NCI-H1105 treated with DMSO at 0.1 percent for 48 hours (cell line): ENCODE measurements around the gene SETD2.

Experiments
- DNase-seq: peaks from one replicate; lab custom pipeline; 2025; lab: John Stamatoyannopoulos, UW

SETD2 gene

DNA sequence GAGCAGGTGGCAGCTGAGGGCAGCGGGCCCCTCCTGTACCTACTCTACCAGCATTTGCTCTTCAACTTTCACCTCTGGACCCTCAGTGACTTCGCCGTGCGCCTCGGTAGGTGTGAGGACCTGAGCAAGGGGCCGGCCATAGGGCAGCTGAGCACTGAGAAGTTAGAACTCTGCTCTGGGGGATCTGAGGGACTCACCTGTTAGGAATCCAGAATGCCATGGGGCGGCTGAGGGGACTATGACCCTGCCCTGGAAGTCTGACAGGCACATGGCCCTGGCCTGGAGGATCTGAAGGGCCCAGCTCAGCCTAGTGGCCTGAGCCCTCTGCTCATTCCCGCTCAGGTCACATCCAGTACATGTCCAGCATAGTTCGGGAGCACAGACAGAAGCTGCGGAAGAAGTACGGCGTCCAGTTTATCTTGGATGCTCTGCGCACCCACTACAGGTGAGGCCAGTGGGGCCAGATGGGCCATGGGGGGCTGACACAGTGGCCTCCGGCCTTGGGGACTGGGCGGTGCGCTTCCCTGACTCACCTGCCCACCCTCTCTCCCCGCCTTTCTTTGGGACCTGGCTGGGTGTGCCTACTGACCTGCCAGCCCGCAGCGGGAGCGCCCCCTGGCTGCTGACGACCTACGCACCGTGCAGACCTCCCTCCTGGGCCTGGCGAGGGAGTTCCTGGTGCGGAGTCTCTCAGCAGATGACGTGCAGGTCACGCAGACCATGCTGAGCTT, 165.6 kb downstream of the SETD2 start:
- no peak for DNase-seq

DNA sequence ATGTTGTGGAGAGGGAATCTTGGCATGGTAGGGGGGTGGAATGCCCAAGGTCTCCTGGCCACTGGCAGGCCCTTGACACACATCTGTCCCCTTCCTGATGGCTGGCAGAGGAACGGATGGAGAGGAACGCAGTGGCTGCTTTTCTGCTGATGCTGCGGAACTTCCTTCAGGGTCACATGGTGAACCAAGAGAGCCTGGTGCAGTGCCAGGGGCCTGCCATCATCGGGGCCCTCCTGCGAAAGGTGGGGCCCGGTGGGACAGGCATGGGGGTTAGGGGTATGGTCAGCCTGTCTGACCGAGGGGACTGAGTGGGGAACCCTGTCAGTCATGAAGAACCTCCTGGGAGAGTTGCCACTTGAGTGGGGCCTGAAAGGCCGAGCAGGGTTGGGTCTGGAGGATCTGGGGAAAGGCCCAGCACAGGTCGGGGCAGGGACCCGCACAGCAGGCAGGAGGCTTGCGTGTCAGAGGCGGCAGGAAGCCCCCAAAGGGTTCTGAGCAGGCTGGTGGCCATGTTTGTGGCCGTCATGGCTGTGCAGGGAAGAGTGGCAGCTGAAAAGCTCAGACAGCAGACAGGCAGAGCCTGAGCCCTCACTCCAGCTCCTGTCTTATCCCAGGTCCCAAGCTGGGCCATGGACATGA, 166.3 kb downstream of the SETD2 start:
- no peak for DNase-seq

DNA sequence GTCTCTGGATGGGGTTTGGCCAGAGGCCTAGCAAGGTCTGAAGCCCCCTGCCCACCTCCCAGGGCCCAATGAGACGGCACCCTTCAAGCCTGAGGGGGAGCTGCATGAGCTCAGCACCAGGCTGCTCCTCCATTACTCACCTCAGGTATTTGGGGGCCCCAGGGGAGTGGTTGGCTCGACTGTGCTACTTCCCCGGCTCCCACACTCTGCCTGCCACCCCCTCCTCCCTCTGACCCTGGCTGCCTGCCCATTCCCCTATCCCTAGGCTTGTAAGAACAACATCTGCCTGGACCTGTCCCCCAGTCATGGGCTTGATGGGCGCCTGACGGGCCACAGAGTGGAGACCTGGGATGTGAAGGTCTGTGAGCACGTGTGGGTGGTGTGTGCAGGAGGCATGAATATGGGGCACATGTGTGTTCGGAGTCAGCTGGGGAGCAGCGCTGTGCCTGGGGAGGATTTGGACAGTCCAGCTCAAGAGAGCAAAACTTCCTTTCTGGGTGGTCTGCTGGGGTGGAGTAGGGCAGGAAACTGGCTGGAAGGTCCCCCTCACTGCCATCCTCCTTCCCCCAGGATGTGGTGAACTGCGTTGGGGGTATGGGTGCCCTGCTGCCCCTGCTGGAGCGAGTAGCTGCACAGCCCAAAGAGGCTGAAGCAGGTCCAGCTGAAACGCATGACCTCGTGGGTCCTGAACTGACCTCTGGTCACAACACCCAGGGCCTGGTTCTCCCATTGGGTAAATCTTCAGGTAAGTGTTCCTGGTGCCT, 167.0 kb downstream of the SETD2 start:
- DNase-seq = no peak

DNA sequence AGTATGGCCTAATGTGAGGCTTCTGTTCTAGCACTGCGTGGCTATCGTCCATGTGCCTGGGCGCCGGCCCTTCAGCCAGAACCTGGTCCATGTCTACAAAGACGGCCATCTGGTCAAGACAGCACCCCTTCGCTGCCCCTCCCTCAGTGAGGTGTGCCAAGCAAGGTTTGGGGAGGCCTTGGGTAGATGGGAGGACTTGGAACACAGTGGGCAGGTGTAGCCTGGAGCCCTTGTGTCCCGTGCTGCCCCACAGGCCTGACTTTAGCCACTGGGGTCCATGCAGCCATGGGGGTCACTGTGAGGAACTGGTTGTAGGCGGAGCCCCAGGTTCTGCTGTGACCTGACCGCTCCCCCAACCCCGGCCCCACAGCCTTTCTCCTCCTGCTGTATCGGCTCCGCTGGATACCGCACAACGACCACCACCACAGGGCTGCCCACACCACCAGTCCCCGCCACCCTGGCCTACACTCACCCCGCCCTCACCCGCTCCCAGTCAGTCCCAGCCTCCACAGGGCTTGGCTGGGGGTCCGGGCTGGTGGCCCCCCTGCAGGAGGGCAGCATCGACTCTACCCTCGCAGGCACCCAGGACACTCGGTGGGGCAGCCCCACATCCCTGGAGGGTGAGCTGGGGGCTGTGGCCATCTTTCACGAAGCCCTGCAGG, 167.9 kb downstream of the SETD2 start:
- DNase-seq = no peak

DNA sequence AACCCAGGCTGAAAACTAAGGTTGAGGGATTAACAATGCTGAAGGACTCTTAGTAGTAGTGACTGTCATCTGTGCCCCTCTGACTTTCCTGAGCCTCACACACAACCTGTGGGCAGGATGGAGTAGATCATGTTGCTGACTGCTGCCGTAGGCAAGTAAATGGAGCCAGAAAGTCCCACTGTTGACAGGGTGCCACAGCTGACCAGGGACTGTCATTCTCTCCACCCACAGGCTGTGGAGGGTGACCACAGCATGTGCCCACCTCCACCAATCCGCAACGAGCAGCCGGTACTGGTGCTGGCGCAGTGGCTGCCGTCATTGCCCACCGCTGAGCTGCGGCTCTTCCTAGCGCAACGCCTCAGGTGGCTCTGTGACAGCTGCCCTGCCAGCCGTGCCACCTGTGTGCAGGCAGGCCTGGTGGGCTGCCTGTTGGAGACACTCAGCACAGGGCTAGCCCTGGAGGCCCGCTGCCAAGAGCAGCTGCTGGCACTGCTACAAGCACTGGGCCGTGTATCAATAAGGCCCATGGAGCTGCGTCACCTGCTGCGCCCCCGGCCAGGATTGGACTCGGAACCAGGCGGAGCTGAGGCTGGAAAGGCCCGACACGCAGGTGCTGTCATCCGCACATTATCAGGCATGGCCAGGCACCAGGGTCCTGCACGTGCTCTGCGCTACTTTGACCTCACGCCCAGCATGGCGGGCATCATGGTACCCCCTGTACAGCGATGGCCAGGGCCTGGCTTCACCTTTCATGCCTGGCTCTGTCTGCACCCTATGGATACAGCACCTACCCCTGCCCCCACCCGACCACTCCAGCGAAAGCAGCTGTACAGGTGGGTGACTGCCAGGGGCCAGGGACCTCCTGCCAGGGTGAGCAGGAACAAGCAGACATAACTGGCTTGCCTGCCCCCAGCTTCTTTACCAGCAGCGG, 168.8 kb downstream of the SETD2 start:
- DNase-seq = no peak

DNA sequence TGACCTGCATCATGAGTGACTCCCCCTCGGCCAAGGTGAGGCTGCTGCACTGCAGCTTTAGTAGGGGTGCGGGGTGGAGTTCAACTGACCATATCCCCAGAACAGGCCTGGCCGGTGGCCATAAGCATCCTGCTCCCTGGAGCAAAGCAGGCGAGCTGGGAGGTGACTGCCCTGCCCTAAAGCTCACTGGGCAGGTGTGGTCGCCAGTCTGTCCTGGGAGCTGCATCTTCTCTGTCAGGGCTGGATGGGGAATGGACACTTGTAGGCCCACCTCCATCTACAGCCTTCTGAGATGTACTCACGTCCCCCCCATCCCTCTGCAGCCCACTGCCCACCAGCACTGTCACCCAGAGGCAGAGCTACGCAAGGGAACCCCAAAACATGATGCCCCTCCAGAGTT, 169.9 kb downstream of the SETD2 start:
- DNase-seq = no peak

DNA sequence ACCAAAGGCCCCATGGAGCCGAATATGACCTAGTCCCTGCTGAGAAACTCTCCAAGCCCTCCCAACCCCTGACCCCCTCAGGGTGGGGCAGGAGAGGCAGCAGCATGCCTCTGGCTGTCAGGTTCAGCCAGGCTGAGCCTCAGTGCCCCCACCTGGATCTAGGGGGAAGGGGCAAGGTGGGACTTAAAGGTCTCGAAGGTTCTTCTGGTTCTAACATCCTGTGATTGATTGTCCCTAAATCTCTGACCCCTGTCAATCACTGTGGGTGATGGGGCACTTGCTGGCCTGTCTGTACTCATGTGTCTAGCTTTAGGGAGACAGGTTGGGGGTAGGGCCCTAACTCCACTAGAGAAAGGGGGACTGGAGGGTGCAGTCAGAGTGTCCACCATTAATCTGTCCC, 170.6 kb downstream of the SETD2 start:
- no peak for DNase-seq

DNA sequence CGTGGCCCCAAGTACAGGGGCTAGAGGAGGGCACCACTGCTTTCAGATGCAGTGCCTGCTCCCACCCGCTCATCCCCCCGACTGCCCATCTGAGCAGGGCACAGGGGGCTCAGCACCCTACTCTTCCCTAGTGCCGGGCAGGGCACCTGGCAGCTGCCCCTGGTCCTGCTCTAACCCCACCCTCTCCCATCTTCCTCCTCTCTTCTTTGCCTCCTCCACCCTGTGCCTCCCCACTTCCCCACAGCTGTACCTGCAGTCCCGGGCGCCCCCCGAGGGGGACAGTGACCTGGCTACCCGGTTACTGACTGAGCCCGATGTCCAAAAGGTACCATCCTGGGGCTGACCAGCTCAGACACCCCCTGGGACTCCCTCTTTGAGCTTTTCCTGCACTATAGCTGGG, 171.7 kb downstream of the SETD2 start:
- no peak for DNase-seq

DNA sequence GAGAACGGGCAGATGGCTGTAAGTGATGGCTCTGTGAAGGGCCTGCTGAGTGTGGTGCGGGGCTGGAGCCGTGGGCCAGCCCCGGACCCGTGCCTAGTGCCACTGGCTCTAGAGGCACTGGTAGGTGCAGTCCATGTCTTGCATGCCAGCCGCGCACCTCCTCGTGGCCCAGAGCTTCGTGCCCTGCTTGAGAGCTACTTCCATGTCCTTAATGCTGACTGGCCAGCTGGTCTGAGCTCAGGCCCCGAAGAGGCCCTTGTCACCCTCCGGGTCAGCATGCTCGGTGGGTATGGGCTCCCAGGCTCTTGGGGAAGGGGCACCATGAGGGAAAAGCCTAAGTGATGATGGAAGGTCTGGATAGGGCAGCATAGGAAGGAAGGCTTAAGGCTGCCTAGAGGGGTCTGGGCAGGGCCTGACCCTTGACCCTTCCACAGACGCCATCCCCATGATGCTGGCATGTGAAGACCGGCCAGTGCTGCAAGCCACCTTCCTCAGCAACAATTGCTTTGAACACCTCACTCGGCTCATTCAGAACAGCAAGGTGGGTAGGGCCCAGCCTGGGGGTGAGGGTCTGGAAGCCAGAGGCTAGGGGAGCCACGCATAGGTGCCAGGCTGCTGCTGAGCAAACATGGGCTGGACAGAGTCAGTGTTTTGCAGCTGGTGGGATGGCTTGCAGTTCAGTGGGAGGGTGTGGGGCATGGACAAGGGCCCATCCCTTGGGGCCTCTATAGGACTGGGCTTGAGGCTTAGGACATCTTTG, 172.3 kb downstream of the SETD2 start:
- no peak for DNase-seq

DNA sequence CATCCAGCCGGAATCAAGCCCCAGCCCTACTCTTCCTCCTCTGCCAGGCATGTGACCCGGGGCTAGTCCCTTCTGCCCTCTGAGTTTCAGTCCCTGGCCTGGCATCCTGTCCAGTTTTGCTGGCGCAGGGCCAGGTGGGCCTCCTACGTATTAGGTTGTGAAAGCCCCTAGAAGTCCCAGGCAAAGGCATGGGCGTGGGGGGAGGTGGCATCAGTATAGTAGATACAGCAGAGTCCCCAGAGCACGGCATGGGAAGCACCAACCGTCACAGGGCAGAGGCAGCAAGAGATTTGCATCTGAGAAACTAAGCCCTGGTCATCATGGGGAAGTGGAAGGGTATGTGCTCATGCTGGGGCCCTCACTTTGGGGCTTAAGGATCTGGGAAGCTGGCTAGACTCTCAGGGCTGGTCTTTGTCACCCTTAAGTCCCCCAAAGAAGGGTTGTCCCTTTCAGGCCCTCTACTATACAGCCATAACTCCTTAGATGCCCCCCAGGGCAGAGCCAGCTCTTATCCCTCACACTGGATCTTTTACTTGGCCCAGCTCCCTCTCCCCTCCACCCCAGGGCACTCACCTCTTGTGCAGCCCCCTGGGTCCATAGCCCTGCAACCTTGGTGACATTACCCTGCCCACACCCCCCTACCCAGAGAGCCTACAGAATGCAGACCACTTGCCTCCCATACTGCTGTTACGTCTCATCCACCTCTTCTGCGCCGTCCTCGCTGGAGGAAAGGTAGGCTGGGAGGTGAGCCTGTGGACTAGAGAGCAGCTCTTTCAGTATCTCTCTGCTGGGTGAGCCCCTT, 173.1 kb downstream of the SETD2 start:
- no peak for DNase-seq

DNA sequence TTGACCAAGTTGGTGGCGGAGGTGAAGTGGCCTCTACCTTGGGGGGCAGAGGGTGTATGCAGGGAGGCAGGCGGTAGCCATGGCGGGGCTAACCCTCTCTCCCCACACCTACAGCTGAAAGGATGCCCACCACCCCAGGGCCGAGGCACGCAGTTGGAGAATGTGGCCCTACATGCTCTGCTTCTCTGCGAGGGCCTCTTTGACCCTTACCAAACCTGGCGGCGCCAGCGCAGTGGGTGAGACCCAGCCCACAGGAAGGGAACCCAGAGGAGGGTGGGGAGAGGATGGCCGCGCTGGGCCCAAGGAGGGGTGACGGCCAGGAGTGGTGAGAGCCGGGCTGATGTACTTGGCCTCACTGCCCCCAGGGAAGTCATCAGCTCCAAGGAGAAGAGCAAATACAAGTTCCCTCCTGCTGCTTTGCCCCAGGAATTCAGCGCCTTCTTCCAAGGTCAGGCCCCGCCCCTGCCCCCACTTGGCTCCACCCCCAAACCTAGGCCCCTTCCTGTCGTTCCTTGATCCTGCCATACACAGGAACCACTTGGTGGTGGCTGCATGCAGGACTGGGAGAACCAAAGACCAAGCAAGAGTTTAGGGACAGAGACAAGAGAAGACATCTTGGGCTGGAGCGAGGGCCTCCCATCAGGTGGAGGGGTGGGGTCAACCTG, 174.6 kb downstream of the SETD2 start:
- no peak for DNase-seq

DNA sequence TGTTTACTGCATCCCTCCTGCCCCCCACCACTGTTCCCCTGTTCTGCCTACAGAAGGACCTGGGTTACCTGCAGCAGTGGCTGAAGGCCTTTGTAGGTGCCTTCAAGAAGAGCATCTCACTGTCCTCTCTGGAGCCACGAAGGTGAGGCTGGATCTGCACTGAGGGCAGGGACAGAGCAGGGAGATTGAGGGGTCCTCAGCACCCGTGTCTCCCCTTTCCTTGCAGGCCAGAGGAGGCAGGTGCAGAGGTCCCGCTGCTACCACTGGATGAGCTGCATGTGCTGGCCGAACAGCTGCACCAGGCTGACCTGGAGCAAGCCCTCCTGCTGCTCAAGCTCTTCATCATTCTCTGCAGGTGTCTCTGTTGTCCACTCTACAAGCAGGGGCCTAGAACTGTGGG, 175.3 kb downstream of the SETD2 start:
- no peak for DNase-seq

DNA sequence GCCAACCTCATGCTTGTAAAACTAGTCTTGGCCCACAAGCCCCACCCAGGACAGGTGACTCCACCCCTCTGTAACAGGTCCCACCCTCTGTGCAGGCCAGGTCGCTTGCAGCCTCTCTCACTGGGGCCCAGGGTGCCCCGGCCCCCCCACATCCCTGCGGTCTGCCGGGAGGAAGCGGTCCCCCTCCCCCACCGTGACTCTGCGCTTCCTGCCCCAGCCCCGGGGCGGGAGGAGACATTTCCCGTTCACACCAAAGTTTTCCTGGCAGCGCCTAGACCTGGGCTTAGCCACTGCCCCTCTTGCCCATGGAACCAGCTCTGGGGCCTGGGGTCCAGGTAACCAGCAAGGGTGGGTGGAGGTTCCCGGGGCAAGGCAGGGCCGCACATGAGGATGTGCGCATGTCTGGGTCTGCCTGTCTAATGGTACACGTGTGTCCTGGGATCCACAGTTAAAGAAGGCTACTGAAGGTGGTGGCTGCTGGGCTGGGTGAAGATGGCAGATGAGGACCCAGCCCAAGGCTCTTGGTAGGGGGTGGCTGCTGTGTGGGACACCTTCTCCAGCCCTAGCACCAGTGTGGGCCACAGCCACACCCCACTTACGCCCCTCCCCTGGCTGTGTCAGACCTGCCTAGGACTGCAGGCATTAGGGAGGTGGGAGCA, 176.0 kb downstream of the SETD2 start:
- no peak for DNase-seq

DNA sequence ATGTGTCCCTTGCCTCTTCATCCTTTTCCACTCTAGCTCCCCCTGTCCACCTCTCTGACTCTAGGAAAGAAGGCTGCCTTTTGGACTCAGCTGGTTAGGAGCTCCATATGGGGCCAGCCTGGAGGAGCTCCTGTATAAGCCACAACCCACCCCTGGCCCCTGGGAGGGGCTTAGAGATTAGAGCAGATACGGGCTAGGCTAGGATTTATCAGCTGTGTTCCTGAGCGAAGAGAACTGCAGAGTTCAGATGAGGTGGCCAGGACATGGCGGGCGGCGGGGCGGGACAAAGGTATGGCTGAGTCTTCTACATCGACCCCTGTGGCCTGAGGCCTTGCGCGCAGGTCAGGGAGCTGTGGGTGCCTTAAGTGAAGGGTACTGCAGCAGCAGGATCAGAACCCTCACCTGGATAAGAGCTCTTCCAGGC, 176.6 kb downstream of the SETD2 start:
- DNase-seq = no peak

DNA sequence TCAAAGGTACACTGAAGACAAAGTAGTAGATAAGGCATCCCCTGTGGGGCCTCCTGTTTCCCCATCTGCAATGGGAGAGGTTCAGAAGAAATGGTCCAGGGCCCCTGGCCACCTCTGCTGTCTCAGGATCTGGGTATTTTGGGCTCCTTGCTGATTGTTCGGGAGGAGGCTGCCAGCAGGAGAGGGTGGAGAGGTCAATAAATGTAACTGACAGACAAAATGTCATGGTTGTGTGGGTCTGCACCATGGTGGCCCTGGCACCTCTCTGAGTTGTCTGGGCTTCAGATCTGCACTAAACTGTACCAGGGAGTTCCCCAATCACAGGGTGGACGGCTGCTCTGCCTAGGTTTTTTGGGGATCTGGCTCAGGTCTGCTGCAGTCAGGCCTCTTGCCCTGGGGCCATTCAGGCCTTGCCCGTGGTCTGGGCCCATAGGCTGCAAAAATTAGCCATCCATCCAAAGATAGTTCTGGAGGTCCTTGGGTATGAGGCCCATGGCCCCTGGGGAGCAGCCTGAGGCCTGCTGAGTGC, 177.1 kb downstream of the SETD2 start:
- DNase-seq = no peak

DNA sequence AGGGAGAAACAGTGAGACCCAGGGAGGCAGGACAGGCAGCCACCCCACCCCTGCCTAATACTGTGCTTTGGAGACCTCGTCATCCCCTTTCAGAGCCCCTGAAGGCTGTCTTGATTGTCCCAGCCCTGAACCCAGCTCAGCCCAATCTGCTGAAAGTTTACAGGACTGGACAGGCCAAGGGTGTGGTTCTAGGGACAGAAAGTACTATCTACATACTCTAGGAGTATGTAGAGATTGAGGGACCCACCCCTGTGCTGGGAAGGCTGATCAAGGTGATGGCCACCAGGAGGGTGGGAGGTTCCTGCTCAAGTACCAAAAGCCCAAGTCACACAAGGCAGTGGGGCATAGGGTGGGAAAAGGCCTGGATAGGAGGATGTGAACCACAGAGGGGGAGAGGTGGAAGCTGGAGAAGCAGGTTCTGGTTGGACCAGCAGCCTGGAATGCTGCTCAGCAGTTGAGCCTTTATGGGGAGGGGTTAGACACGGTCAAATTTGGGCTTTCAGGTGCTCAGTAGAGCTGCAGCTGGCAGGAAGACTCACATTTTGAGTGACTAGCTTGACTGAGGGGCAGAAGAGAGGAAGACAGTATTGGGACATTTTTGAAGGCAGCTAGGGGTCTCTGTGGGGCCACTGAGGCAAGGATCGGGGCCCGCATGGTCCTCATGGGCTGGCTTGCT, 177.7 kb downstream of the SETD2 start:
- no peak for DNase-seq

DNA sequence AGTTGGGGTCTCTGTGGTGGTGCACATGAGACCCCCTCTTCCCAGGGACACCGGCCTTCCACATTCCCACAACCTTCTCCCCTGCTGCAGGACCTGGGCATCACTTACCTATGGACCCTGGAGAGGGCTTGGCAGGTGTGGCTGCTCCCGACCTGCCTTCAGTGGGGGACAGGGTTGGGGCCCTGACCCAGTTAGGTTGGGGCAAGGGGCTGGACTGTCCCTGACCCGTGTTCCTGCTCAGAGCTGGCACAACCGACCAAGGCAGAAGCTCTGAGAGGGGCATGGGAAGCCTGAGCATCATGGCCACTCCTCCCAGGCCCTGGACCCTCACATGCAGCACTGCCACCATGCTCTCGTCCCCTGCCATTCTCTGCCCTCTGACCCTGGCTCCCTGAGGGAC, 178.3 kb downstream of the SETD2 start:
- DNase-seq = no peak
